GM20000 (cell line): Measurements from ENCODE around the gene SLC35F1.

Source experiments
- DNase-seq: peaks from one replicate; pipeline ENCODE4 v3.0.0; 2012; ENCODE audit warnings: low spot score
- TF ChIP-seq, protein P1 (sequence below): IDR thresholded peaks from 2 replicates; pipeline ENCODE4 v1.5.1; 2012; ENCODE audit warnings: mild to moderate bottlenecking, control low read depth; ENCODE audit errors: extremely low read depth, missing control alignments

The SLC35F1 gene

DNA sequence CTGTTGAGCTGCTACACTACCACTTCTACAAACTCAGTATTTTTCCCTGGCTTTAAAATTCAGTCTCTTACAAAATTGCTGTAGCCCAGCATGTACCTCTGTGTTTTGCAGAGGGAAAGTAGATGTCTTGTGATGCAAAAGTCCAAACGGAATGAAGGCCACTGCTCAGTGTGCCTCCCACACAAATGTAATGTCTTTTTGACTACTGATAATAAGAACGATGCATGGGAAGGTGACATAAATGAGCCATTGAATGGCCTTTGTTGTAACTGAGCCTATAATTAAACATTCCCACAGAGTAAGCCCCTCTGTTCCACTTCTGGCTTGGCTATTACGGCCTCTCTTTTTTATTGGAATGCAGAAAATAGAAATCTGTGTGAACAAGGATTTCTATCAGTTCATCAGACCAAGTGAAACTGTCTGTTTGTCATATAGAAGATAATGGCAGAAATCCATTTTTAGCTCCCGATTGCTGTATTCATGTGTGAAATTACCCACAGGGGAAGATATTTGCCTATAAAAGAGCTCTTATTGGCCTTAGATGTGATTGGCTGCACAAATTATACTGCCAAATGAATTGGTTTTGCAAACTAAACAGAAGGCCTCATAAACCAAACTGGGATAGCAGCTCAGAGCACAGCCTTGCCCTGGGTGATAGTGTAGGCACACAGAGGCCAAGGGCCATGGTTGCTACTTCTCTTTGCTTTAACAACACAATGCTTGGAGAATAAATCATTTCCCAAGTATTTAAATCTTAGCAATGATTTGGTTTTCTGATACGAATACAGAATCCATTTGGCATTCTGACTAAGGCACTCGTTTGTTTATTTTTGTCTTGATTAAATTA lies 399.6 kb downstream of the SLC35F1 start:
- TF ChIP-seq, protein P1, sequence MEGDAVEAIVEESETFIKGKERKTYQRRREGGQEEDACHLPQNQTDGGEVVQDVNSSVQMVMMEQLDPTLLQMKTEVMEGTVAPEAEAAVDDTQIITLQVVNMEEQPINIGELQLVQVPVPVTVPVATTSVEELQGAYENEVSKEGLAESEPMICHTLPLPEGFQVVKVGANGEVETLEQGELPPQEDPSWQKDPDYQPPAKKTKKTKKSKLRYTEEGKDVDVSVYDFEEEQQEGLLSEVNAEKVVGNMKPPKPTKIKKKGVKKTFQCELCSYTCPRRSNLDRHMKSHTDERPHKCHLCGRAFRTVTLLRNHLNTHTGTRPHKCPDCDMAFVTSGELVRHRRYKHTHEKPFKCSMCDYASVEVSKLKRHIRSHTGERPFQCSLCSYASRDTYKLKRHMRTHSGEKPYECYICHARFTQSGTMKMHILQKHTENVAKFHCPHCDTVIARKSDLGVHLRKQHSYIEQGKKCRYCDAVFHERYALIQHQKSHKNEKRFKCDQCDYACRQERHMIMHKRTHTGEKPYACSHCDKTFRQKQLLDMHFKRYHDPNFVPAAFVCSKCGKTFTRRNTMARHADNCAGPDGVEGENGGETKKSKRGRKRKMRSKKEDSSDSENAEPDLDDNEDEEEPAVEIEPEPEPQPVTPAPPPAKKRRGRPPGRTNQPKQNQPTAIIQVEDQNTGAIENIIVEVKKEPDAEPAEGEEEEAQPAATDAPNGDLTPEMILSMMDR = no peak
- no peak for DNase-seq

DNA sequence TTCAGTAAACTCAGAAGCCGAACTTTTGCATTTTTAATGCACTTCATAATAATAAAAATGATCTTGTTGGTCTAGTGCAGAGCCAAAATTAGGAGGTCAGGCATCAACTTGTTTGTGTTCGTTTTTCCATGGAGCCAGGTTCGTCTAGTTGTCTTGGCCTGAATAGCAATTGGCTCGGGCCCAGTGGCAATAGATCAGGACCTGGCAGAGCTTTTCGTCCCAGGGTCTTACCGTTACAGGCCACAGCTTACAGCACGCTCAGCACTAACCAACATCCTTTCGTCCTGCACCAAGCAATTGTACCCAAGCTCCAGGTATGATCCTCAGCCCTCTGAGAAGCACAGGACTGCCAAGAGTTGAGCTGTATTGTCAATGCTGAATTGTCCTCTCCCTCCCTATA lies 400.5 kb downstream of the SLC35F1 start:
- TF ChIP-seq, protein P1 = no peak
- no peak for DNase-seq

DNA sequence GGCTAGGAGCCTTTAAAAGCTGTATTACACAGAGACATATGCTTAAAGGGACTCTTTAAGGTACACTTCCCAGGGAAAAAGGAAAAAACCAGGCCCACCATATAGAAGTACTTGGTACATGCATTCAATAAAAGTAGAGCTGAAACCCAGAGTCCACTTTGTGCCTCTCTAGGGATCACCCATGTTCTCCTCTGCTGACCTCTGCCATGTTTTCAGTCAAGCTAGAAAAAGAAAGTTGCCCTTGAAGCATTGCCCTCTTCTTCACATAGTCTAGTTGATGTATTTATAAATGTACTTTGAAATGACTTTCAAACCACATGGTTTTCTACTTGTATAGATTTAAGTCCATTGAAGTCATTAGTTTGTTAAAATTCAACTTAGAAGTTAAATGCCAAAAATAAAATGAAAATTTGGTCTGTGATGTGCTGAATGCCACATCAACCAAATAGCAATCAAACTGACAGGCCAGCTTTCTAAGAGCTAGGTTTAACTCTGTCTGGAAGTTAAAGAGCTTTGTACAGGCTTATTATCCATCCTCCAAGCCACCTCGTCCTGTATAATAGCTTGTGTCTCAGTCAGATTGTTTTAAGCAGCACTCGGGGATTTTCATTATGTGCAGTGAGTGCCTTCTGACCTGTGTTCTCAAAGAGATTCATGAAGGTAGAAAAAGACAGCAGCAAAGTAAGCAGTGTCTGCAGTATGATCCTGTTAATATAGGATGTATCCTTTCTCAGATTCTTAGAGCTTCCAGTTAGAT lies 402.5 kb downstream of the SLC35F1 start:
- TF ChIP-seq, protein P1 = no peak
- DNase-seq = no peak

DNA sequence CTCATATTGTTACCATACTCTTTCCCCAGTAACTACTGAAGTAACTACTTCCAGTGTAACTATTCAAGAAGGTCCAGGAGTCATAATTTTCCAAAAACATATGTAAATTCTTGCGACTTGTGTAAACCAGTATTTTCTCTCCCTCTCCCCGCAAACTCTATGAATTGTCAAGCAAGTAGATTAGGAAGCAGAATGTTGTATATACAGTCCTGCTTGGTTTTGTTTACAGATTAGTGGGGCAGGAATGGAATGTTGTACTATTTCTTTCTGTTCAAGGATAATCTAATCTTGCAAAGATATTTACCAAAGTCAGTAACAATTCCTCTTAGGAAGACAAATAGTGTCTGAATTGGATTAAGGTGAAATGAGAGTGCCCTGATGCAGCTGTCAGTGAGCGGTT lies 406.1 kb downstream of the SLC35F1 start:
- TF ChIP-seq, protein P1 = no peak
- DNase-seq = no peak

DNA sequence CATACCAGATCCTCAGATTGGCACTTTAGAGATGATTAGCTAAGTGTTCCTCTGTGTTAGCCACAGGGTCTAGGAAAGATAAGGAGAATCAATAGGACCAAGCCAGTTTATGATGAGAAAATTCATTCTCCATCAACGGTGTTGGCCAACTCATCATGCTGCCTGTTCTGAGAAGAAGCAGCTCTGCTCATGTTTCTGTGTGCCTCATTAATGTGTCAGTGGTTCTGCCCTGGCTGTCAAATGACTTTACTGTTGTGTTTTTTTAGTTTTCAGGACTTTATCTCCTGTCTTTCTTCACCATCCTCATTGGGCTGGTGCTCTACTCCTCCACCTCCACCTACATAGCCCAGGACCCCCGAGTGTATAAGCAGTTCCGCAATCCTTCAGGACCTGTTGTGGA lies 406.7 kb downstream of the SLC35F1 start:
- TF ChIP-seq, protein P1 = no peak
- DNase-seq = no peak

DNA sequence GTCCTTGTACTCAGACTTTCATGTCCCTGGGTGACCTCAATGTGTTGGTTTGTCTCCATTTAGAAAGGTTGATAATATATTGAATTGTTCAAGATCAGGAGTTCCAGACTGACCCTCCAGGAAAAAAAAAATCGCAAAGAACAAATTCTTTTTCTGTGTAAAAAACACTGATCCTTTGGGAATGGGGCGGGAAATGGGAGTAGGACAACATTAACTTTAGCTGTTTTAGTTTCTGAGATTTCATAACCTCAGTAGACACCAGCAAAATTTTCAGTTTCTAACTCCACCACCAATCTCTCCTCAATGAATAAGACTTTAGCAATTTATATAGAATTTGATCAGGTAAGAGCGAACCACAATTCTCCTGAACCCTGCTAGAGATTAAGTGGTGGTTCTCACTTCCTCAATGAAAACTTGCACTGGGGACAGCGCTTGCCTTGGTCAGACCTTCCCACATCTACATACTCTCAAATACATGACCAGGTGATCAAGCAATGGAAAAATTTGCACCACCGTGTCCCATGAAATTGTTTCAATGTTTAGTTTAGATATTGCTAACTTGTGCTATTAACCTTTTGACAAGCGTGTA lies 409.8 kb downstream of the SLC35F1 start:
- peak; percentile 4 for DNase-seq
- TF ChIP-seq, protein P1 = no peak
